T-cell (primary cell): Measurements from ENCODE around the gene CDHR3. TPM values are rescaled to one million over a fixed set of nuclear protein-coding genes. Genes with fewer than 3 reads are reported as not detected.

Source experiments
- ATAC-seq, 4 experiments: fragments of 200-7000 bp in 3 of 4; fragments of 150-1000 bp in 1 of 4; cut with Tn5 transposase; replicated peaks in 1 of 4; 1 replicate in 3 of 4; 2 replicates in 1 of 4; pipeline ENCODE4 v1.10.0; 2021; ENCODE audit warnings: moderate library complexity in 3 of 4, mild to moderate bottlenecking in 2 of 4, moderate number of reproducible peaks in 1 of 4
- CTCF ChIA-PET, 2 donors: fragments of 300-600 bp; sonication (Branson Sonifier 250); formaldehyde crosslinking; loops; one replicate each; lab custom pipeline; 2022; ENCODE audit warnings: antibody characterized with exemption in 2 of 2; lab: Charles Lee
- POLR2A ChIA-PET, 2 donors: fragments of 300-600 bp; sonication (Branson Sonifier 250); formaldehyde crosslinking; loops; one replicate each; lab custom pipeline; 2022; ENCODE audit warnings: antibody characterized with exemption in 2 of 2; lab: Charles Lee
- DNase-seq, 35 experiments: peaks; one replicate each; pipeline versions ENCODE4 v3.0.0 to v3.0.0-alpha.2; 2013 to 2023
- H3K27ac ChIP-seq: one replicate; pipeline ENCODE4 v1.5.1; 2013; ENCODE audit warnings: low read length
- H3K27me3 ChIP-seq, 2 experiments: replicated peaks in 1 of 2; 1 replicate in 1 of 2; 2 replicates in 1 of 2; pipeline versions ENCODE4 v1.6.1 to v1.7.0; 2013; ENCODE audit warnings: low read length in 1 of 2, mixed read lengths in 1 of 2; ENCODE audit not compliant: control insufficient read depth in 2 of 2, insufficient read depth in 2 of 2; ENCODE audit errors: extremely low read depth in 1 of 2
- H3K36me3 ChIP-seq, 2 donors: 1 replicate in 1 of 2; 2 replicates in 1 of 2; pipeline versions ENCODE4 v1.6.1 to v1.7.0; 2013; ENCODE audit warnings: low read length in 1 of 2; ENCODE audit not compliant: control insufficient read depth in 2 of 2, insufficient read depth in 1 of 2; ENCODE audit errors: extremely low read depth in 1 of 2
- H3K4me1 ChIP-seq, 2 experiments: 1 replicate in 1 of 2; 2 replicates in 1 of 2; pipeline versions ENCODE4 v1.6.1 to v1.7.0; 2013; ENCODE audit warnings: low read length in 2 of 2, mixed read lengths in 1 of 2; ENCODE audit not compliant: insufficient read depth in 2 of 2, control insufficient read depth in 1 of 2; ENCODE audit errors: extremely low read depth in 1 of 2
- H3K4me3 ChIP-seq, 2 donors: 1 replicate in 1 of 2; 2 replicates in 1 of 2; pipeline versions ENCODE4 v1.5.1 to v1.7.0; 2013; ENCODE audit warnings: mild to moderate bottlenecking in 2 of 2, low read length in 1 of 2, moderate library complexity in 1 of 2; ENCODE audit not compliant: control insufficient read depth in 1 of 2; ENCODE audit errors: extremely low read depth in 1 of 2
- H3K9me3 ChIP-seq: 2 replicates; pipeline ENCODE4 v1.7.0; 2013
- H3K27ac Mint-ChIP-seq, 2 donors: one replicate each; pipeline ENCODE4 v1.8.0; 2020 to 2021; ENCODE audit warnings: mild to moderate bottlenecking in 2 of 2, mixed read lengths in 2 of 2
- H3K27me3 Mint-ChIP-seq, 2 donors: one replicate each; pipeline ENCODE4 v1.8.0; 2021 to 2022; ENCODE audit warnings: mixed read lengths in 2 of 2
- H3K36me3 Mint-ChIP-seq: one replicate; pipeline ENCODE4 v1.8.0; 2021; ENCODE audit warnings: mixed read lengths
- H3K4me1 Mint-ChIP-seq, 3 donors: one replicate each; pipeline ENCODE4 v1.8.0; 2020 to 2022; ENCODE audit warnings: mixed read lengths in 3 of 3, mild to moderate bottlenecking in 1 of 3
- H3K4me3 Mint-ChIP-seq, 3 donors: one replicate each; pipeline ENCODE4 v1.8.0; 2020 to 2022; ENCODE audit warnings: mild to moderate bottlenecking in 3 of 3, mixed read lengths in 3 of 3, moderate library complexity in 3 of 3
- H3K9me3 Mint-ChIP-seq, 3 donors: one replicate each; pipeline ENCODE4 v1.8.0; 2020 to 2022; ENCODE audit warnings: mixed read lengths in 3 of 3
- WGBS: methylation state at CpG from one replicate; pipeline ENCODE4 v1.1.5; 2013; ENCODE audit warnings: missing lambda C conversion rate; ENCODE audit not compliant: insufficient coverage; 5-methylcytosine and 5-hydroxymethylcytosine counted together
- total RNA-seq, 35 experiments: library from RNA in 6 of 35; stranded (reverse) in 6 of 35; fragments of 120-200 nt in 1 of 35; gene quantifications; one replicate each; pipeline versions ENCODE4 v1.2.1 to v1.2.4 and lab custom pipeline; 2013 to 2026

The CDHR3 gene
- total RNA-seq, 5 donors from 2014 or later (not counting 1 experiment from before 2014, with no cell fraction given), result 10.5 to 18.5 (median 14.5) TPM

GRCh38 chr7:106041140-106041717 lies 78.2 kb downstream of the CDHR3 start:
- peaks cover 36 to 51% (median 39%) of the 10 kb centered on the region in 3 donors for H3K4me1 Mint-ChIP-seq
- Histone ChIP-seq H3K36me3 (no peaks in the 10 kb centered on the region), H3K9me3 (no peaks in the 10 kb centered on the region), H3K4me1 (peaks cover 13 to 33% of the 10 kb centered on the region in 2 experiments), H3K27me3 (peaks cover 0 to 16% of the 10 kb centered on the region in 2 experiments), H3K4me3 (no peak overlapping the region), H3K27ac (no peak overlapping the region)
- ATAC-seq (peak in 3 of 4 experiments; percentile 22 to 32 (median 29)), DNase-seq (peak in 9 of 35 experiments; percentile 7 to 55 (median 31))
- CTCF ChIA-PET, result interaction anchor here (0.8 to 3.9 kb wide), 9 partner anchors 13 to 388 kb away, joined by 3 to 35 read pairs (median 5); no protein-coding TSS in a partner anchor
- 77% methylated on average over 4 of the region's 6 CpGs for WGBS
- POLR2A ChIA-PET, result no interaction called here
- no peaks in the 10 kb centered on the region for H3K9me3 Mint-ChIP-seq
- no peaks in the 10 kb centered on the region for H3K36me3 Mint-ChIP-seq
- peaks cover 0 to 2% of the 10 kb centered on the region in 2 donors for H3K27me3 Mint-ChIP-seq
- peak overlapping the region in 1 of 3 donors; percentile 57 for H3K4me3 Mint-ChIP-seq
- H3K27ac Mint-ChIP-seq, result peak overlapping the region; percentile 40 to 69

GRCh38 chr7:106042196-106042611 lies 79.1 kb downstream of the CDHR3 start:
- Mint-ChIP-seq H3K27me3 (peaks cover 0 to 2% of the 10 kb centered on the region in 2 donors), H3K4me3 (peak overlapping the region in 2 of 3 donors; percentile 38 to 57), H3K9me3 (no peaks in the 10 kb centered on the region), H3K36me3 (no peaks in the 10 kb centered on the region), H3K4me1 (peaks cover 32 to 51% (median 37%) of the 10 kb centered on the region in 3 donors), H3K27ac (peak overlapping the region; percentile 17 to 28)
- ATAC-seq, result peak in 3 of 4 experiments; percentile 8 to 31 (median 13)
- no peaks in the 10 kb centered on the region for H3K9me3 ChIP-seq
- H3K4me3 ChIP-seq, result no peak overlapping the region
- ChIA-PET POLR2A (no interaction called here), CTCF (interaction anchor here (0.6 to 3.9 kb wide), 15 partner anchors 10 to 766 kb away, joined by 3 to 35 read pairs (median 3); no protein-coding TSS in a partner anchor)
- DNase-seq, result no peak
- H3K27me3 ChIP-seq, result peaks cover 0 to 16% of the 10 kb centered on the region in 2 experiments
- H3K36me3 ChIP-seq, result no peaks in the 10 kb centered on the region
- no peak overlapping the region for H3K27ac ChIP-seq
- WGBS, result 81% methylated on average over 4 of the region's 4 CpGs
- peaks cover 13 to 33% of the 10 kb centered on the region in 2 experiments for H3K4me1 ChIP-seq

GRCh38 chr7:106045139-106045538 lies 82.1 kb downstream of the CDHR3 start:
- no peaks in the 10 kb centered on the region for H3K36me3 ChIP-seq
- WGBS, result no CpG with 5 or more reads among the region's 2 CpGs
- peaks cover 0 to 16% of the 10 kb centered on the region in 2 experiments for H3K27me3 ChIP-seq
- H3K4me1 ChIP-seq, result peaks cover 13 to 29% of the 10 kb centered on the region in 2 experiments
- ChIA-PET CTCF (interaction anchor here (1.0 to 3.9 kb wide), 2 partner anchors 354 to 389 kb away, joined by 3 to 35 read pairs; no protein-coding TSS in a partner anchor), POLR2A (no interaction called here)
- Mint-ChIP-seq H3K9me3 (no peaks in the 10 kb centered on the region), H3K4me1 (peaks cover 28 to 29% (median 28%) of the 10 kb centered on the region in 3 donors), H3K36me3 (no peaks in the 10 kb centered on the region), H3K27ac (no peak overlapping the region), H3K27me3 (peaks cover 0 to 2% of the 10 kb centered on the region in 2 donors), H3K4me3 (no peak overlapping the region)
- DNase-seq (no peak), ATAC-seq (no peak)
- no peak overlapping the region for H3K4me3 ChIP-seq
- no peaks in the 10 kb centered on the region for H3K9me3 ChIP-seq
- H3K27ac ChIP-seq, result no peak overlapping the region

GRCh38 chr7:106045586-106045985 lies 82.5 kb downstream of the CDHR3 start:
- no peak for ATAC-seq
- no peak for DNase-seq
- Mint-ChIP-seq H3K9me3 (no peaks in the 10 kb centered on the region), H3K4me1 (peaks cover 24 to 25% (median 24%) of the 10 kb centered on the region in 3 donors), H3K36me3 (no peaks in the 10 kb centered on the region), H3K27ac (no peak overlapping the region), H3K27me3 (peaks cover 0 to 2% of the 10 kb centered on the region in 2 donors), H3K4me3 (no peak overlapping the region)
- CTCF ChIA-PET, result interaction anchor here in 1 of 2 donors (1.0 kb wide), 1 partner anchor 354 kb away, joined by 3 read pairs; no protein-coding TSS in a partner anchor
- POLR2A ChIA-PET, result no interaction called here
- H3K27ac ChIP-seq, result no peak overlapping the region
- H3K36me3 ChIP-seq, result no peaks in the 10 kb centered on the region
- H3K9me3 ChIP-seq, result no peaks in the 10 kb centered on the region
- peaks cover 0 to 13% of the 10 kb centered on the region in 2 experiments for H3K27me3 ChIP-seq
- peaks cover 10 to 25% of the 10 kb centered on the region in 2 experiments for H3K4me1 ChIP-seq
- H3K4me3 ChIP-seq, result no peak overlapping the region
- 67% methylated on average over 1 of the region's 1 CpG for WGBS

- Histone ChIP-seq H3K27me3 (peaks cover 0 to 12% of the 10 kb centered on the region in 2 experiments), H3K36me3 (no peaks in the 10 kb centered on the region), H3K4me3 (no peak overlapping the region), H3K27ac (no peak overlapping the region), H3K4me1 (peaks cover 0 to 9% of the 10 kb centered on the region in 2 experiments), H3K9me3 (no peaks in the 10 kb centered on the region)
- no peak overlapping the region for H3K27ac Mint-ChIP-seq
- peaks cover 0 to 2% of the 10 kb centered on the region in 2 donors for H3K27me3 Mint-ChIP-seq
- POLR2A ChIA-PET, result no interaction called here
- CTCF ChIA-PET, result interaction anchor here (1.2 to 1.7 kb wide), 4 partner anchors 10 to 390 kb away, joined by 4 read pairs; no protein-coding TSS in a partner anchor
- H3K36me3 Mint-ChIP-seq, result no peaks in the 10 kb centered on the region
- 96% methylated on average over 2 of the region's 5 CpGs for WGBS
- ATAC-seq, result no peak
- no peak for DNase-seq
- peaks cover 8 to 9% (median 8%) of the 10 kb centered on the region in 3 donors for H3K4me1 Mint-ChIP-seq
- no peaks in the 10 kb centered on the region for H3K9me3 Mint-ChIP-seq
- H3K4me3 Mint-ChIP-seq, result no peak overlapping the region
These were observed 84.1 kb downstream of the CDHR3 start for GRCh38 chr7:106047184-106047583.

- Mint-ChIP-seq H3K4me3 (no peak overlapping the region), H3K36me3 (no peaks in the 10 kb centered on the region)
These were observed 85.0 kb downstream of the CDHR3 start for GRCh38 chr7:106047818-106048705.

More at GRCh38 chr7:106047818-106048705, 85.0 kb downstream of the CDHR3 start:
- POLR2A ChIA-PET, result interaction anchor here (0.6 kb wide), 2 partner anchors 17 to 438 kb away, joined by 3 to 4 read pairs; no protein-coding TSS in a partner anchor
- no peaks in the 10 kb centered on the region for H3K36me3 ChIP-seq
- H3K9me3 ChIP-seq, result no peaks in the 10 kb centered on the region
- CTCF ChIA-PET, result interaction anchor here (0.6 to 1.7 kb wide), 6 partner anchors 9 to 395 kb away, joined by 3 to 4 read pairs (median 4); no protein-coding TSS in a partner anchor
- peaks cover 0 to 7% of the 10 kb centered on the region in 2 experiments for H3K27me3 ChIP-seq
- Mint-ChIP-seq H3K27ac (no peak overlapping the region), H3K27me3 (no peaks in the 10 kb centered on the region), H3K4me1 (peaks cover 0 to under 1% (median 0%) of the 10 kb centered on the region in 3 donors), H3K9me3 (no peaks in the 10 kb centered on the region)
- no peak overlapping the region for H3K27ac ChIP-seq
- 77% methylated on average over 8 of the region's 10 CpGs for WGBS
- ATAC-seq (no peak), DNase-seq (no peak)
- H3K4me3 ChIP-seq, result no peak overlapping the region
- H3K4me1 ChIP-seq, result peaks cover 0 to under 1% of the 10 kb centered on the region in 2 experiments
